Measurements from ENCODE around the gene RAB40C. TPM values are rescaled to one million over a fixed set of nuclear protein-coding genes. Genes with fewer than 3 reads are reported as not detected.
A peak's percentile ranks its signal among the peaks of the same experiment; 100 is the strongest.

RAB40C gene
- total RNA-seq, 1 experiment from 2014 or later: 22.5 TPM

DNA sequence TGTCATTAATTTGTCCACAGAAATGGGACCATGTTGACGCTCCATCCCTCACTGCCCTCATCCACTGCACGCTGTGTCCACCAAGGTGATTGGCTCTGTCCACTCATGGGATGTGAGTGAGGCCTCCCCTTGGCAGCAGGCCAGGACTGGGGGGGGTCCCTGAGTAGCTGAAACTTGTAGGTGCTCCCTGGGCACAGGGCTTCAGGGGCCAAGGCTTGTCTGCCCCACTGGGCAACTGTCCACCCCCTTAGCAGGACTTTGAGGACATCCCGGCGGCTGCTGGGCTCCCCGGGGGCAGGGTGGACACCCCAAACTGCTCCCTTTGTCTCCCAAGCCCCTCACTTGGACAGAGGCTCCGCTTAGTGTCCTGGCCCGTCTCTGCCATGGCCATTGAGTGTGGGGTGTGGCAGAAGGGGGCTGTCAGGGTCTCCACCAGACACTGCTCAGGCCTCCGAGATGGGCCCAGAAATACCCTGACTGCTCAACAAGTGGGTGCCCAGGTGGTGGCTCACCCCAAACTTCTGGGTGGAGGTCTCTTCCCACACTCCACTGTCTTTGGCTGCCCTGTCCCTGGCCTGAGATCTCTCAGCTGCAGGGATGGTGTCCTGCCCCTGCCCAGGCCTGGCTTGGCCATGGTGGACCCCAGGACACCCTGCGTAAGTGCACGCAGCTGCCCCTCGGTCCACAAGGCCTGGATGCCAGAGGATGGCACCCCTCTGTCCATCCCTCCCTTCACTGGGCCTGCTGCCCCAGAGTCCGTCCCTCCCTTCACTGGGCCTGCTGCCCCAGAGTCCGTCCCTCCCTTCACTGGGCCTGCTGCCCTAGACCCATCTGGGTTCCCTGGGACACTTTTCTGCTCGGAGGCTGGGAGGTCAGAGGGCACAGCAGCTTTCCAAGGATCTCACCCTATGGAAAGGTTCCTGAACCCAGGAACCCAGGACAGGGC, 2.9 kb upstream of the RAB40C start:
- ChIA-PET CTCF (interaction anchor here (0.8 to 2.3 kb wide), 3 partner anchors 10 to 81 kb away, joined by 4 to 5 read pairs (median 5); no protein-coding TSS in a partner anchor), POLR2A (interaction anchor here (0.6 to 1.4 kb wide), 3 partner anchors 14 to 175 kb away, joined by 3 to 6 read pairs (median 5); no protein-coding TSS in a partner anchor)
- H3K36me3 Mint-ChIP-seq: peaks cover 2% of the 10 kb centered on the region
- no peaks in the 10 kb centered on the region for H3K9me3 Mint-ChIP-seq
- peaks cover 20% of the 10 kb centered on the region for H3K4me1 Mint-ChIP-seq
- peak overlapping the region; percentile 89 for H3K4me3 Mint-ChIP-seq
- H3K27ac Mint-ChIP-seq: no peak overlapping the region
- no peak for DNase-seq (ENCODE audit: low spot score)
- peaks cover 44% of the 10 kb centered on the region for H3K27me3 Mint-ChIP-seq (ENCODE audit: low read depth)
- no peak for ATAC-seq
- TF ChIP-seq FOXP4 (CRISPR knock-in tag; IDR thresholded peaks at IDR 0.05) (peak; percentile 4; the same call in 1 of the 2 replicates), OVOL2 (CRISPR knock-in tag; IDR thresholded peaks at IDR 0.05; ENCODE audit: borderline replicate concordance) (no peak), CBFB (CRISPR knock-in tag; IDR thresholded peaks at IDR 0.05; ENCODE audit: low read depth) (no peak), IRF1 (CRISPR knock-in tag; IDR thresholded peaks at IDR 0.05) (0 out of 2 replicates have a peak, but pooled peaks have one; percentile 53), ATF1 (CRISPR knock-in tag; IDR thresholded peaks at IDR 0.05) (no peak)
- TF ChIP-seq, protein P1, sequence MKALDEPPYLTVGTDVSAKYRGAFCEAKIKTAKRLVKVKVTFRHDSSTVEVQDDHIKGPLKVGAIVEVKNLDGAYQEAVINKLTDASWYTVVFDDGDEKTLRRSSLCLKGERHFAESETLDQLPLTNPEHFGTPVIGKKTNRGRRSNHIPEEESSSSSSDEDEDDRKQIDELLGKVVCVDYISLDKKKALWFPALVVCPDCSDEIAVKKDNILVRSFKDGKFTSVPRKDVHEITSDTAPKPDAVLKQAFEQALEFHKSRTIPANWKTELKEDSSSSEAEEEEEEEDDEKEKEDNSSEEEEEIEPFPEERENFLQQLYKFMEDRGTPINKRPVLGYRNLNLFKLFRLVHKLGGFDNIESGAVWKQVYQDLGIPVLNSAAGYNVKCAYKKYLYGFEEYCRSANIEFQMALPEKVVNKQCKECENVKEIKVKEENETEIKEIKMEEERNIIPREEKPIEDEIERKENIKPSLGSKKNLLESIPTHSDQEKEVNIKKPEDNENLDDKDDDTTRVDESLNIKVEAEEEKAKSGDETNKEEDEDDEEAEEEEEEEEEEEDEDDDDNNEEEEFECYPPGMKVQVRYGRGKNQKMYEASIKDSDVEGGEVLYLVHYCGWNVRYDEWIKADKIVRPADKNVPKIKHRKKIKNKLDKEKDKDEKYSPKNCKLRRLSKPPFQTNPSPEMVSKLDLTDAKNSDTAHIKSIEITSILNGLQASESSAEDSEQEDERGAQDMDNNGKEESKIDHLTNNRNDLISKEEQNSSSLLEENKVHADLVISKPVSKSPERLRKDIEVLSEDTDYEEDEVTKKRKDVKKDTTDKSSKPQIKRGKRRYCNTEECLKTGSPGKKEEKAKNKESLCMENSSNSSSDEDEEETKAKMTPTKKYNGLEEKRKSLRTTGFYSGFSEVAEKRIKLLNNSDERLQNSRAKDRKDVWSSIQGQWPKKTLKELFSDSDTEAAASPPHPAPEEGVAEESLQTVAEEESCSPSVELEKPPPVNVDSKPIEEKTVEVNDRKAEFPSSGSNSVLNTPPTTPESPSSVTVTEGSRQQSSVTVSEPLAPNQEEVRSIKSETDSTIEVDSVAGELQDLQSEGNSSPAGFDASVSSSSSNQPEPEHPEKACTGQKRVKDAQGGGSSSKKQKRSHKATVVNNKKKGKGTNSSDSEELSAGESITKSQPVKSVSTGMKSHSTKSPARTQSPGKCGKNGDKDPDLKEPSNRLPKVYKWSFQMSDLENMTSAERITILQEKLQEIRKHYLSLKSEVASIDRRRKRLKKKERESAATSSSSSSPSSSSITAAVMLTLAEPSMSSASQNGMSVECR (CRISPR knock-in tag; IDR thresholded peaks at IDR 0.05; ENCODE audit: borderline replicate concordance): no peak

- POLR2A ChIA-PET: no interaction called here
- CTCF ChIA-PET: interaction anchor here (1.1 to 2.3 kb wide), 5 partner anchors 9 to 72 kb away, joined by 3 to 7 read pairs (median 5); no protein-coding TSS in a partner anchor
- ATAC-seq: peak; percentile 1; the same call in 1 of the 2 replicates
These were observed 1.3 kb upstream of the RAB40C start for GRCh38 chr16:588639-588888.

More at GRCh38 chr16:588639-588888, 1.3 kb upstream of the RAB40C start:
- peak; percentile 60 for DNase-seq (ENCODE audit: low spot score)
- Mint-ChIP-seq H3K27ac (peak overlapping the region; percentile 97), H3K4me1 (peaks cover 20% of the 10 kb centered on the region), H3K9me3 (no peaks in the 10 kb centered on the region), H3K27me3 (ENCODE audit: low read depth) (peaks cover 44% of the 10 kb centered on the region), H3K36me3 (peaks cover 2% of the 10 kb centered on the region), H3K4me3 (peak overlapping the region; percentile 89)
- TF ChIP-seq ZNF512 (CRISPR knock-in tag; IDR thresholded peaks at IDR 0.05; ENCODE audit: borderline replicate concordance): no peak
- no peak for TF ChIP-seq STAT6 (CRISPR knock-in tag; conservative IDR thresholded peaks at IDR 0.05; ENCODE audit: low read depth)
- TF ChIP-seq, protein P2, sequence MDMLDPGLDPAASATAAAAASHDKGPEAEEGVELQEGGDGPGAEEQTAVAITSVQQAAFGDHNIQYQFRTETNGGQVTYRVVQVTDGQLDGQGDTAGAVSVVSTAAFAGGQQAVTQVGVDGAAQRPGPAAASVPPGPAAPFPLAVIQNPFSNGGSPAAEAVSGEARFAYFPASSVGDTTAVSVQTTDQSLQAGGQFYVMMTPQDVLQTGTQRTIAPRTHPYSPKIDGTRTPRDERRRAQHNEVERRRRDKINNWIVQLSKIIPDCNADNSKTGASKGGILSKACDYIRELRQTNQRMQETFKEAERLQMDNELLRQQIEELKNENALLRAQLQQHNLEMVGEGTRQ (CRISPR knock-in tag; IDR thresholded peaks at IDR 0.05): no peak
- peak; percentile 54; the same call in 1 of the 2 replicates for TF ChIP-seq TCF7 (CRISPR knock-in tag; IDR thresholded peaks at IDR 0.05; ENCODE audit: low read depth)

Data from WTC11 (cell line).